H9 (cell line): Measurements from ENCODE around the gene ACKR3. TPM values are rescaled to one million over a fixed set of nuclear protein-coding genes. Genes with fewer than 3 reads are reported as not detected.

Source experiments
- DNase-seq: peaks from one replicate; pipeline ENCODE4 v3.0.0-alpha.2; 2017
- H2AFZ ChIP-seq: one replicate; pipeline ENCODE4 v1.6.1; 2013; ENCODE audit warnings: mild to moderate bottlenecking, low read length, control low read depth, moderate library complexity
- H2AK5ac ChIP-seq: 2 replicates; pipeline ENCODE4 v1.6.1; 2013; ENCODE audit warnings: low read length, control low read depth, mixed read lengths; ENCODE audit not compliant: insufficient read length
- H2BK120ac ChIP-seq: one replicate; pipeline ENCODE4 v1.6.1; 2013; ENCODE audit warnings: low read depth, mild to moderate bottlenecking, low read length, control low read depth, inconsistent platforms; ENCODE audit not compliant: poor library complexity, severe bottlenecking
- H2BK12ac ChIP-seq: 2 replicates; pipeline ENCODE4 v1.6.1; 2013; ENCODE audit warnings: low read length, control low read depth, mixed read lengths, low read depth; ENCODE audit not compliant: insufficient read length
- H2BK15ac ChIP-seq: 2 replicates; pipeline ENCODE4 v1.6.1; 2013; ENCODE audit warnings: low read depth, low read length, control low read depth
- H2BK20ac ChIP-seq: one replicate; pipeline ENCODE4 v1.6.1; 2013; ENCODE audit warnings: low read depth, mild to moderate bottlenecking, low read length, control low read depth, inconsistent platforms; ENCODE audit not compliant: poor library complexity, severe bottlenecking
- H2BK5ac ChIP-seq: 2 replicates; pipeline ENCODE4 v1.6.1; 2013; ENCODE audit warnings: low read length, control low read depth, mixed read lengths; ENCODE audit not compliant: insufficient read length
- H3K14ac ChIP-seq: 2 replicates; pipeline ENCODE4 v1.6.1; 2013; ENCODE audit warnings: low read length, control low read depth; ENCODE audit not compliant: insufficient read depth
- H3K18ac ChIP-seq: 2 replicates; pipeline ENCODE4 v1.6.1; 2013; ENCODE audit warnings: low read depth, mild to moderate bottlenecking, mixed read lengths, low read length, control low read depth; ENCODE audit not compliant: insufficient read length
- H3K23ac ChIP-seq: 2 replicates; pipeline ENCODE4 v1.6.1; 2013; ENCODE audit warnings: low read length, control low read depth, mixed read lengths, low read depth; ENCODE audit not compliant: insufficient read length
- H3K23me2 ChIP-seq: 2 replicates; pipeline ENCODE4 v1.6.1; 2013; ENCODE audit warnings: low read depth, mild to moderate bottlenecking, mixed read lengths, low read length, control low read depth; ENCODE audit not compliant: insufficient read length, poor library complexity, severe bottlenecking
- H3K27ac ChIP-seq: 2 replicates; pipeline ENCODE4 v1.5.1; 2013; ENCODE audit warnings: low read length, control low read depth, mixed read lengths, low read depth; ENCODE audit not compliant: insufficient read length
- H3K27me3 ChIP-seq: 2 replicates; pipeline ENCODE4 v1.6.1; 2013; ENCODE audit warnings: low read length, control low read depth, inconsistent platforms; ENCODE audit not compliant: insufficient read depth
- H3K4ac ChIP-seq: 2 replicates; pipeline ENCODE4 v1.6.1; 2013; ENCODE audit warnings: low read depth, mild to moderate bottlenecking, control low read depth, inconsistent platforms, low read length, moderate library complexity
- H3K4me1 ChIP-seq: 2 replicates; pipeline ENCODE4 v1.6.1; 2013; ENCODE audit warnings: low read length, control low read depth, inconsistent platforms; ENCODE audit not compliant: insufficient read depth
- H3K4me2 ChIP-seq: 2 replicates; pipeline ENCODE4 v1.6.1; 2013; ENCODE audit warnings: low read length, control low read depth, mixed read lengths; ENCODE audit not compliant: insufficient read length, insufficient read depth
- H3K56ac ChIP-seq: 2 replicates; pipeline ENCODE4 v1.6.1; 2013; ENCODE audit warnings: low read depth, mild to moderate bottlenecking, mixed read lengths, low read length, control low read depth; ENCODE audit not compliant: insufficient read length
- H3K79me1 ChIP-seq: 2 replicates; pipeline ENCODE4 v1.6.1; 2013; ENCODE audit warnings: low read depth, mild to moderate bottlenecking, moderate library complexity, low read length, control low read depth, inconsistent platforms; ENCODE audit not compliant: insufficient read depth, poor library complexity, severe bottlenecking
- H3K79me2 ChIP-seq: 2 replicates; pipeline ENCODE4 v1.6.1; 2013; ENCODE audit warnings: low read length, control low read depth, inconsistent platforms; ENCODE audit not compliant: insufficient read depth
- H3K9ac ChIP-seq: 2 replicates; pipeline ENCODE4 v1.6.1; 2013; ENCODE audit warnings: low read length, control low read depth, mixed read lengths; ENCODE audit not compliant: insufficient read length; ENCODE audit errors: extremely low read depth
- H3K9me3 ChIP-seq: one replicate; pipeline ENCODE4 v1.6.1; 2013; ENCODE audit warnings: low read depth, low read length, inconsistent platforms; ENCODE audit not compliant: control insufficient read depth
- H3T11ph ChIP-seq: one replicate; pipeline ENCODE4 v1.6.1; 2013; ENCODE audit warnings: mild to moderate bottlenecking, low read length, control low read depth, inconsistent platforms
- H4K20me1 ChIP-seq: one replicate; pipeline ENCODE4 v1.6.1; 2013; ENCODE audit not compliant: control insufficient read depth, insufficient read length, insufficient read depth
- H4K5ac ChIP-seq: 2 replicates; pipeline ENCODE4 v1.6.1; 2013; ENCODE audit warnings: low read depth, mild to moderate bottlenecking, mixed read lengths, low read length, control low read depth; ENCODE audit not compliant: insufficient read length
- H4K8ac ChIP-seq: replicated peaks from 2 replicates; pipeline ENCODE4 v1.6.1; 2013; ENCODE audit warnings: low read length, control low read depth, mixed read lengths, low read depth; ENCODE audit not compliant: insufficient read length
- H4K91ac ChIP-seq: 2 replicates; pipeline ENCODE4 v1.6.1; 2013; ENCODE audit warnings: low read depth, mild to moderate bottlenecking, moderate library complexity, mixed read lengths, low read length, control low read depth; ENCODE audit not compliant: insufficient read length
- H3K27ac Mint-ChIP-seq, 3 experiments: 2 replicates in 2 of 3; 3 replicates in 1 of 3; pipeline ENCODE4 v1.8.0; 2020 to 2021; ENCODE audit warnings: mixed read lengths in 3 of 3, mild to moderate bottlenecking in 1 of 3, moderate library complexity in 1 of 3
- H3K27me3 Mint-ChIP-seq: 2 replicates; pipeline ENCODE4 v1.8.0; 2021; ENCODE audit warnings: low read depth, mild to moderate bottlenecking, moderate library complexity, mixed read lengths
- H3K36me3 Mint-ChIP-seq, 3 experiments: 2 replicates in 2 of 3; 3 replicates in 1 of 3; pipeline ENCODE4 v1.8.0; 2020 to 2021; ENCODE audit warnings: low read depth in 3 of 3, mixed read lengths in 3 of 3; ENCODE audit not compliant: insufficient read depth in 1 of 3
- H3K4me1 Mint-ChIP-seq, 2 experiments: 2 replicates each; pipeline ENCODE4 v1.8.0; 2020; ENCODE audit warnings: mixed read lengths in 2 of 2
- H3K4me3 Mint-ChIP-seq, 2 experiments: 2 replicates in 1 of 2; 3 replicates in 1 of 2; pipeline ENCODE4 v1.8.0; 2020 to 2021; ENCODE audit warnings: mild to moderate bottlenecking in 2 of 2, mixed read lengths in 2 of 2, moderate library complexity in 1 of 2
- H3K9me3 Mint-ChIP-seq, 2 experiments: 2 replicates in 1 of 2; 3 replicates in 1 of 2; pipeline ENCODE4 v1.8.0; 2020; ENCODE audit warnings: mild to moderate bottlenecking in 2 of 2, mixed read lengths in 2 of 2, moderate library complexity in 1 of 2
- WGBS: extraction: QIAGEN DNeasy Blood & Tissue Kit; methylation state at CpG from one replicate; pipeline ENCODE4 v1.1.7; 2013; ENCODE audit warnings: missing lambda C conversion rate, low lambda C conversion rate, mixed read lengths; ENCODE audit not compliant: insufficient read length; ENCODE audit errors: extremely low coverage; 5-methylcytosine and 5-hydroxymethylcytosine counted together
- total RNA-seq: library from RNA; stranded (reverse); gene quantifications from 2 replicates; pipeline ENCODE4 v1.2.1, GENCODE V29; 2021
- TF ChIP-seq, protein P1 (sequence below): fragments of 200-600 bp; sonication (generic); conservative IDR thresholded peaks from 3 replicates; pipeline ENCODE4 v1.8.0; 2021; ENCODE audit warnings: antibody characterized with exemption, mild to moderate bottlenecking

Gene ACKR3
- total RNA-seq, 1 experiment from 2014 or later: 0.44 TPM

DNA sequence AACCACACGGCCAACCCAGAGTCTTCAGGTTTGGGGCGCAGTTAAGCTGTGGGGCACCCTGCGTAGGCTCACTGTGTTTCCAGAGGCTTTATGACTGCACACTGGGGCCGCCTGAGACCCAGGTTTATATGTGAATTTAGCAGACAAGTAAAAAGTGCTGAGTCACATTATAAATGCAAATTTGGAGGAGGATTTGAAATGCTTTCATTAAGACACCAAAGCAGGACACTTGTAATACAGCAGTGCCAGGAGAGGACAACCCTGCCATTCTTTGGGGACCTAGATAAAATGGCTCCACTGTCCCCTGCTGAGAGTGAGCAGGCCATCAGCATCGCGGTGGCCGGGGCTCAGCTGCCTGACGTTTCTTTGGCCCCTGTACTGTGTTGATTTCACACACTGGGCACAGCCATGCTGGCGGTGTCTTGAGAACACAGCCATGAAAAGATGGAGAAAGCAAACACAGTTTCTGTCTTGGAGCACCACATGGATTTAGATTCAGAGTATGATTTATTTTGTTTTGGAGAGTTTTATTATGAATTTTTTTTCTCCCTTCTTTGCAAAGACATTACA lies 10.2 kb downstream of the ACKR3 start:
- Histone ChIP-seq H2BK120ac (no peak overlapping the region), H3K23ac (no peak overlapping the region), H3K79me2 (no peaks in the 10 kb centered on the region), H4K8ac (no peak overlapping the region), H2BK12ac (no peak overlapping the region), H4K91ac (no peak overlapping the region), H2BK15ac (no peak overlapping the region), H2AK5ac (no peak overlapping the region), H3K14ac (no peak overlapping the region), H2BK5ac (no peak overlapping the region), H3K4me1 (0 out of 2 replicates have a peak, but pooled peaks cover 2% of the 10 kb centered on the region), H2AFZ (no peak overlapping the region), H3K4me2 (no peak overlapping the region), H3K4ac (no peak overlapping the region), H3K27me3 (no peaks in the 10 kb centered on the region), H4K5ac (no peak overlapping the region), H3K9me3 (no peaks in the 10 kb centered on the region), H3K18ac (no peak overlapping the region), H3K23me2 (no peaks in the 10 kb centered on the region), H3K56ac (no peak overlapping the region), H3K9ac (no peak overlapping the region), H3K27ac (no peak overlapping the region), H3K79me1 (no peaks in the 10 kb centered on the region), H3T11ph (no peak overlapping the region), H4K20me1 (no peaks in the 10 kb centered on the region), H2BK20ac (no peak overlapping the region)
- TF ChIP-seq, protein P1, sequence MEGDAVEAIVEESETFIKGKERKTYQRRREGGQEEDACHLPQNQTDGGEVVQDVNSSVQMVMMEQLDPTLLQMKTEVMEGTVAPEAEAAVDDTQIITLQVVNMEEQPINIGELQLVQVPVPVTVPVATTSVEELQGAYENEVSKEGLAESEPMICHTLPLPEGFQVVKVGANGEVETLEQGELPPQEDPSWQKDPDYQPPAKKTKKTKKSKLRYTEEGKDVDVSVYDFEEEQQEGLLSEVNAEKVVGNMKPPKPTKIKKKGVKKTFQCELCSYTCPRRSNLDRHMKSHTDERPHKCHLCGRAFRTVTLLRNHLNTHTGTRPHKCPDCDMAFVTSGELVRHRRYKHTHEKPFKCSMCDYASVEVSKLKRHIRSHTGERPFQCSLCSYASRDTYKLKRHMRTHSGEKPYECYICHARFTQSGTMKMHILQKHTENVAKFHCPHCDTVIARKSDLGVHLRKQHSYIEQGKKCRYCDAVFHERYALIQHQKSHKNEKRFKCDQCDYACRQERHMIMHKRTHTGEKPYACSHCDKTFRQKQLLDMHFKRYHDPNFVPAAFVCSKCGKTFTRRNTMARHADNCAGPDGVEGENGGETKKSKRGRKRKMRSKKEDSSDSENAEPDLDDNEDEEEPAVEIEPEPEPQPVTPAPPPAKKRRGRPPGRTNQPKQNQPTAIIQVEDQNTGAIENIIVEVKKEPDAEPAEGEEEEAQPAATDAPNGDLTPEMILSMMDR: no peak
- Mint-ChIP-seq H3K9me3 (no peaks in the 10 kb centered on the region), H3K36me3 (peaks cover 2 to 12% (median 10%) of the 10 kb centered on the region in 3 experiments; a peak in 5 of 7 replicates), H3K4me3 (no peak overlapping the region), H3K27ac (no peak overlapping the region), H3K27me3 (peaks cover 3% of the 10 kb centered on the region; the same call in 1 of the 2 replicates), H3K4me1 (peaks cover 43 to 45% of the 10 kb centered on the region in 2 experiments)
- no peak for DNase-seq
- no CpG with 5 or more reads among the region's 9 CpGs for WGBS
